B cell (primary cell): ENCODE data around the gene NSRP1. TPM values are rescaled to one million over a fixed set of nuclear protein-coding genes. Genes with fewer than 3 reads are reported as not detected.
A peak's percentile ranks its signal among the peaks of the same experiment; 100 is the strongest.

ENCODE experiments used
- ATAC-seq: fragments of 200-7000 bp; cut with Tn5 transposase; one replicate; pipeline ENCODE4 v1.10.0; 2021; ENCODE audit warnings: low read depth, mild to moderate bottlenecking, moderate number of reproducible peaks, moderate library complexity
- CTCF ChIA-PET: fragments of 350-600 bp; sonication (Branson Sonifier 250); formaldehyde crosslinking; loops from one replicate; lab custom pipeline; 2021; ENCODE audit warnings: antibody characterized with exemption, inconsistent platforms; lab: Charles Lee
- POLR2A ChIA-PET: fragments of 350-600 bp; sonication (Branson Sonifier 250); formaldehyde crosslinking; loops from one replicate; lab custom pipeline; 2021; ENCODE audit warnings: antibody characterized with exemption; lab: Charles Lee
- DNase-seq: peaks from one replicate; pipeline ENCODE4 v3.0.0; 2013
- H2AFZ ChIP-seq: 2 replicates; pipeline ENCODE4 v1.6.1; 2012; ENCODE audit warnings: mild to moderate bottlenecking, low read depth, low read length; ENCODE audit not compliant: insufficient read depth, poor library complexity, severe bottlenecking
- H3K27ac ChIP-seq, 2 donors: 1 replicate in 1 of 2; 2 replicates in 1 of 2; pipeline ENCODE4 v1.5.1; 2012 to 2013; ENCODE audit warnings: low read length in 2 of 2, mild to moderate bottlenecking in 2 of 2, moderate library complexity in 1 of 2
- H3K27me3 ChIP-seq, 4 experiments: fragments of 200-600 bp in 1 of 4; sonication (generic) in 1 of 4; replicated peaks in 1 of 4; 1 replicate in 2 of 4; 2 replicates in 2 of 4; pipeline versions ENCODE4 v1.6.1 to v1.7.0; 2013 to 2016; ENCODE audit warnings: low read length in 3 of 4, mild to moderate bottlenecking in 2 of 4, mixed read lengths in 1 of 4, moderate library complexity in 1 of 4; ENCODE audit not compliant: insufficient read depth in 4 of 4, control insufficient read depth in 3 of 4; ENCODE audit errors: control extremely low read depth in 1 of 4
- H3K36me3 ChIP-seq, 2 experiments: replicated peaks in 1 of 2; 1 replicate in 1 of 2; 2 replicates in 1 of 2; pipeline versions ENCODE4 v1.6.1 to v1.7.1; 2013; ENCODE audit warnings: low read length in 1 of 2; ENCODE audit not compliant: insufficient read depth in 2 of 2, control insufficient read depth in 1 of 2; ENCODE audit errors: control extremely low read depth in 1 of 2, extremely low read depth in 1 of 2
- H3K4me1 ChIP-seq, 2 donors: fragments of 200-600 bp in 1 of 2; sonication (generic) in 1 of 2; 1 replicate in 1 of 2; 2 replicates in 1 of 2; pipeline versions ENCODE4 v1.5.1 to v1.6.1; 2013 to 2017; ENCODE audit warnings: low read length in 2 of 2; ENCODE audit not compliant: control insufficient read depth in 2 of 2, insufficient read depth in 2 of 2
- H3K4me2 ChIP-seq: replicated peaks from 2 replicates; pipeline ENCODE3; 2012; ENCODE audit warnings: mild to moderate bottlenecking, low read depth, low read length; ENCODE audit not compliant: poor library complexity, severe bottlenecking
- H3K4me3 ChIP-seq, 5 experiments: fragments of 200-600 bp in 1 of 5; sonication (generic) in 1 of 5; 1 replicate in 3 of 5; 2 replicates in 2 of 5; pipeline versions ENCODE4 v1.5.1 to v1.7.0; 2011 to 2016; ENCODE audit warnings: low read length in 4 of 5, mild to moderate bottlenecking in 4 of 5, low read depth in 2 of 5, control low read depth in 1 of 5, moderate library complexity in 1 of 5; ENCODE audit not compliant: insufficient read depth in 1 of 5; ENCODE audit errors: control extremely low read depth in 1 of 5, extremely low read depth in 1 of 5
- H3K79me2 ChIP-seq: fragments of 200-600 bp; sonication (generic); one replicate; pipeline ENCODE4 v1.6.0; 2016; ENCODE audit warnings: low read length; ENCODE audit not compliant: control insufficient read depth, insufficient read depth
- H3K9ac ChIP-seq: fragments of 200-600 bp; sonication (generic); 2 replicates; pipeline ENCODE4 v1.6.1; 2017; ENCODE audit warnings: mild to moderate bottlenecking, low read length, moderate library complexity
- H3K9me3 ChIP-seq, 3 donors: one replicate each; pipeline versions ENCODE4 v1.6.1 to v1.7.1; 2013; ENCODE audit warnings: low read length in 2 of 3; ENCODE audit not compliant: control insufficient read depth in 2 of 3, insufficient read depth in 1 of 3; ENCODE audit errors: control extremely low read depth in 1 of 3
- H4K20me1 ChIP-seq: 2 replicates; pipeline ENCODE4 v1.6.0; 2012; ENCODE audit warnings: mild to moderate bottlenecking, low read length; ENCODE audit not compliant: insufficient read depth, control insufficient read depth, poor library complexity, severe bottlenecking
- H3K27ac Mint-ChIP-seq: one replicate; pipeline ENCODE4 v1.8.0; 2021; ENCODE audit warnings: mixed read lengths
- H3K27me3 Mint-ChIP-seq: one replicate; pipeline ENCODE4 v1.8.0; 2021; ENCODE audit warnings: mixed read lengths
- H3K4me1 Mint-ChIP-seq: one replicate; pipeline ENCODE4 v1.8.0; 2021; ENCODE audit warnings: mixed read lengths
- H3K4me3 Mint-ChIP-seq: one replicate; pipeline ENCODE4 v1.8.0; 2021; ENCODE audit warnings: mixed read lengths
- H3K9me3 Mint-ChIP-seq: one replicate; pipeline ENCODE4 v1.8.0; 2022; ENCODE audit warnings: mixed read lengths; ENCODE audit not compliant: insufficient read depth
- CTCF ChIP-seq: fragments of 200-600 bp; IDR thresholded peaks from one replicate; pipeline ENCODE4 v1.8.0; 2022; ENCODE audit warnings: antibody characterized with exemption, mild to moderate bottlenecking
- EZH2 ChIP-seq: IDR thresholded peaks from 2 replicates; pipeline ENCODE4 v1.6.1; 2012; ENCODE audit warnings: borderline replicate concordance, low read depth, mild to moderate bottlenecking, moderate library complexity, low read length; ENCODE audit not compliant: insufficient read depth, poor library complexity, severe bottlenecking
- WGBS: methylation state at CpG from one replicate; pipeline ENCODE4 v1.1.5; 2013; ENCODE audit warnings: missing lambda C conversion rate; ENCODE audit not compliant: insufficient coverage; 5-methylcytosine and 5-hydroxymethylcytosine counted together
- intact Hi-C: fragments of 100-400 bp; cut with micrococcal nuclease; formaldehyde crosslinking; loops from one replicate; pipeline ENCODE4 v1.10.0; 2022
- polyA plus RNA-seq: library from polyadenylated mRNA; depleted of rRNA; stranded (reverse); fragments of >200 nt; gene quantifications from 2 replicates; pipeline ENCODE4 v1.2.3, GENCODE V29; 2012
- total RNA-seq, 2 donors: library from RNA; stranded (reverse); fragments of 120-200 nt in 1 of 2; gene quantifications; 1 replicate in 1 of 2; 2 replicates in 1 of 2; pipeline versions ENCODE4 v1.2.3 to v1.2.4, GENCODE V29; 2013 to 2022

Gene NSRP1
- total and polyA plus RNA-seq, 2 donors (not counting 1 experiment from before 2014, with no cell fraction given) = 11.2 to 46.2 TPM

GRCh38 chr17:30234296-30234695, 117.7 kb downstream of the NSRP1 start:
- Histone ChIP-seq H3K79me2 (no peaks in the 10 kb centered on the region), H3K27me3 (peaks cover 0 to 50% (median 24%) of the 10 kb centered on the region in 4 experiments), H3K4me3 (no peak overlapping the region), H3K36me3 (no peaks in the 10 kb centered on the region), H3K9me3 (peaks cover 0 to 4% (median 0%) of the 10 kb centered on the region in 3 donors), H3K9ac (no peak overlapping the region), H3K4me2 (no peak overlapping the region), H3K4me1 (peaks cover 28 to 35% of the 10 kb centered on the region in 2 donors), H4K20me1 (no peaks in the 10 kb centered on the region), H3K27ac (no peak overlapping the region), H2AFZ (no peak overlapping the region)
- 86% methylated on average over 5 of the region's 6 CpGs for WGBS
- no peaks in the 10 kb centered on the region for H3K9me3 Mint-ChIP-seq
- no peak for ATAC-seq
- DNase-seq = no peak
- peak overlapping the region; percentile 76 for H3K4me3 Mint-ChIP-seq
- TF ChIP-seq EZH2 (no peak), CTCF (no peak)
- POLR2A ChIA-PET = no interaction called here
- peaks cover 30% of the 10 kb centered on the region for H3K4me1 Mint-ChIP-seq
- H3K27me3 Mint-ChIP-seq = peaks cover 57% of the 10 kb centered on the region
- H3K27ac Mint-ChIP-seq = no peak overlapping the region
- CTCF ChIA-PET = interaction anchor here (0.8 kb wide), 1 partner anchor 109 kb away, joined by 4 read pairs; no protein-coding TSS in a partner anchor
- intact Hi-C loops = no loop called here

- peak overlapping the region; percentile 32 for H3K9ac ChIP-seq
- no peaks in the 10 kb centered on the region for H3K36me3 ChIP-seq
- intact Hi-C loops = no loop called here
- DNase-seq (no peak), ATAC-seq (no peak)
- peak overlapping the region; percentile 64 for H3K4me2 ChIP-seq
- Mint-ChIP-seq H3K27ac (no peak overlapping the region), H3K9me3 (no peaks in the 10 kb centered on the region), H3K4me3 (peak overlapping the region; percentile 76), H3K27me3 (peaks cover 63% of the 10 kb centered on the region), H3K4me1 (peaks cover 29% of the 10 kb centered on the region)
- no peaks in the 10 kb centered on the region for H3K79me2 ChIP-seq
- peaks cover 0 to 56% (median 24%) of the 10 kb centered on the region in 4 experiments for H3K27me3 ChIP-seq
- WGBS = 42% methylated on average over 10 of the region's 12 CpGs
- H3K4me1 ChIP-seq = peaks cover 28 to 35% of the 10 kb centered on the region in 2 donors
- ChIA-PET CTCF (interaction anchor here (0.6 to 0.8 kb wide), 2 partner anchors 110 to 428 kb away, joined by 3 to 4 read pairs; no protein-coding TSS in a partner anchor), POLR2A (no interaction called here)
- peaks cover 0 to 4% (median 0%) of the 10 kb centered on the region in 3 donors for H3K9me3 ChIP-seq
- no peak overlapping the region for H3K4me3 ChIP-seq
- H4K20me1 ChIP-seq = no peaks in the 10 kb centered on the region
- H2AFZ ChIP-seq = peak overlapping the region; percentile 54
- H3K27ac ChIP-seq = no peak overlapping the region
- no peak for TF ChIP-seq CTCF
- TF ChIP-seq EZH2 = no peak
Measured at GRCh38 chr17:30234964-30235363, 118.3 kb downstream of the NSRP1 start.
